ENCODE results near the gene AFDN. TPM values are rescaled to one million over a fixed set of nuclear protein-coding genes. Genes with fewer than 3 reads are reported as not detected.
A peak's percentile ranks its signal among the peaks of the same experiment; 100 is the strongest.
"Not testable (repeated sequence)": the region's sequence is repeated elsewhere in the genome, so short reads cannot be mapped to it uniquely, and the experiment has no call there.

The AFDN gene
- total and polyA plus RNA-seq, 2 donors = 15.3 to 16.7 TPM

GRCh38 chr6:167998215-167998614 is 171.5 kb downstream of the AFDN start:
- WGBS = 90% methylated on average over 5 of the region's 5 CpGs
- Histone ChIP-seq H3K9me3 (ENCODE audit: control insufficient read depth in 2 of 2, insufficient read depth in 1 of 2, low read length in 1 of 2) (peaks cover 0 to 15% of the 10 kb centered on the region in 2 donors), H3K36me3 (ENCODE audit: control insufficient read depth in 2 of 2, insufficient read depth in 2 of 2, low read length in 1 of 2) (no peaks in the 10 kb centered on the region), H3K27ac (ENCODE audit: low read depth in 1 of 2, low read length in 1 of 2) (no peak overlapping the region), H3K27me3 (ENCODE audit: control insufficient read depth in 2 of 2, insufficient read depth in 1 of 2, low read length in 1 of 2) (no peaks in the 10 kb centered on the region), H3K4me1 (ENCODE audit: control insufficient read depth in 2 of 2, insufficient read depth in 2 of 2, low read length in 2 of 2) (peaks cover 0 to 4% of the 10 kb centered on the region in 2 donors), H3K4me3 (ENCODE audit: low read length in 2 of 2) (no peak overlapping the region)
- DNase-seq (ENCODE audit: low read depth in 6 of 9, low spot score in 9 of 9) = no peak

GRCh38 chr6:168000198-168001028 is 173.7 kb downstream of the AFDN start:
- WGBS = 95% methylated on average over 13 of the region's 13 CpGs
- H3K27ac ChIP-seq (ENCODE audit: low read depth in 1 of 2, low read length in 1 of 2) = no peak overlapping the region

GRCh38 chr6:168001029-168001332 is 174.3 kb downstream of the AFDN start:
- no peaks in the 10 kb centered on the region for H3K27me3 ChIP-seq (ENCODE audit: control insufficient read depth in 2 of 2, insufficient read depth in 1 of 2, low read length in 1 of 2)
- peaks cover 0 to 15% of the 10 kb centered on the region in 2 donors for H3K9me3 ChIP-seq (ENCODE audit: control insufficient read depth in 2 of 2, insufficient read depth in 1 of 2, low read length in 1 of 2)
- 87% methylated on average over 10 of the region's 10 CpGs for WGBS
- H3K4me1 ChIP-seq (ENCODE audit: control insufficient read depth in 2 of 2, insufficient read depth in 2 of 2, low read length in 2 of 2) = peaks cover 0 to 3% of the 10 kb centered on the region in 2 donors
- no peak for DNase-seq (ENCODE audit: low read depth in 6 of 9, low spot score in 9 of 9)
- H3K36me3 ChIP-seq (ENCODE audit: control insufficient read depth in 2 of 2, insufficient read depth in 2 of 2, low read length in 1 of 2) = no peaks in the 10 kb centered on the region
- no peak overlapping the region for H3K4me3 ChIP-seq (ENCODE audit: low read length in 2 of 2)
- H3K27ac ChIP-seq (ENCODE audit: low read depth in 1 of 2, low read length in 1 of 2) = no peak overlapping the region

More at GRCh38 chr6:168000198-168001028, 173.7 kb downstream of the AFDN start:
- Histone ChIP-seq H3K9me3 (ENCODE audit: control insufficient read depth in 2 of 2, insufficient read depth in 1 of 2, low read length in 1 of 2) (peaks cover 0 to 15% of the 10 kb centered on the region in 2 donors), H3K27me3 (ENCODE audit: control insufficient read depth in 2 of 2, insufficient read depth in 1 of 2, low read length in 1 of 2) (no peaks in the 10 kb centered on the region), H3K4me1 (ENCODE audit: control insufficient read depth in 2 of 2, insufficient read depth in 2 of 2, low read length in 2 of 2) (peaks cover 0 to 3% of the 10 kb centered on the region in 2 donors), H3K36me3 (ENCODE audit: control insufficient read depth in 2 of 2, insufficient read depth in 2 of 2, low read length in 1 of 2) (no peaks in the 10 kb centered on the region), H3K4me3 (ENCODE audit: low read length in 2 of 2) (no peak overlapping the region)
- DNase-seq (ENCODE audit: low read depth in 6 of 9, low spot score in 9 of 9) = no peak

- not testable (repeated sequence) for H3K27ac ChIP-seq (ENCODE audit: low read depth in 1 of 2, low read length in 1 of 2); H3K4me1 ChIP-seq (ENCODE audit: control insufficient read depth in 2 of 2, insufficient read depth in 2 of 2, low read length in 2 of 2); H3K27me3 ChIP-seq (ENCODE audit: control insufficient read depth in 2 of 2, insufficient read depth in 1 of 2, low read length in 1 of 2); DNase-seq (ENCODE audit: low read depth in 6 of 9, low spot score in 9 of 9); H3K36me3 ChIP-seq (ENCODE audit: control insufficient read depth in 2 of 2, insufficient read depth in 2 of 2, low read length in 1 of 2); H3K4me3 ChIP-seq (ENCODE audit: low read length in 2 of 2)
- H3K9me3 ChIP-seq (ENCODE audit: control insufficient read depth in 2 of 2, insufficient read depth in 1 of 2, low read length in 1 of 2) = peaks cover 0 to 15% of the 10 kb centered on the region in 2 donors
- WGBS = 88% methylated on average over 19 of the region's 21 CpGs
Measured at GRCh38 chr6:168001514-168001913, 174.8 kb downstream of the AFDN start.

GRCh38 chr6:168002804-168003203 is 176.1 kb downstream of the AFDN start:
- Histone ChIP-seq H3K36me3 (ENCODE audit: control insufficient read depth in 2 of 2, insufficient read depth in 2 of 2, low read length in 1 of 2) (no peaks in the 10 kb centered on the region), H3K27me3 (ENCODE audit: control insufficient read depth in 2 of 2, insufficient read depth in 1 of 2, low read length in 1 of 2) (no peaks in the 10 kb centered on the region), H3K9me3 (ENCODE audit: control insufficient read depth in 2 of 2, insufficient read depth in 1 of 2, low read length in 1 of 2) (peaks cover 0 to 15% of the 10 kb centered on the region in 2 donors), H3K4me3 (ENCODE audit: low read length in 2 of 2) (no peak overlapping the region), H3K4me1 (ENCODE audit: control insufficient read depth in 2 of 2, insufficient read depth in 2 of 2, low read length in 2 of 2) (no peaks in the 10 kb centered on the region), H3K27ac (ENCODE audit: low read depth in 1 of 2, low read length in 1 of 2) (no peak overlapping the region)
- no peak for DNase-seq (ENCODE audit: low read depth in 6 of 9, low spot score in 9 of 9)
- 90% methylated on average over 6 of the region's 6 CpGs for WGBS

- no peak for DNase-seq (ENCODE audit: low read depth in 6 of 9, low spot score in 9 of 9)
- H3K9me3 ChIP-seq (ENCODE audit: control insufficient read depth in 2 of 2, insufficient read depth in 1 of 2, low read length in 1 of 2) = peaks cover 0 to 15% of the 10 kb centered on the region in 2 donors
- no peaks in the 10 kb centered on the region for H3K4me1 ChIP-seq (ENCODE audit: control insufficient read depth in 2 of 2, insufficient read depth in 2 of 2, low read length in 2 of 2)
- WGBS = 80% methylated on average over 7 of the region's 7 CpGs
- no peak overlapping the region for H3K4me3 ChIP-seq (ENCODE audit: low read length in 2 of 2)
- no peaks in the 10 kb centered on the region for H3K27me3 ChIP-seq (ENCODE audit: control insufficient read depth in 2 of 2, insufficient read depth in 1 of 2, low read length in 1 of 2)
- peak overlapping the region in 1 of 2 donors; percentile 33 for H3K27ac ChIP-seq (ENCODE audit: low read depth in 1 of 2, low read length in 1 of 2)
- H3K36me3 ChIP-seq (ENCODE audit: control insufficient read depth in 2 of 2, insufficient read depth in 2 of 2, low read length in 1 of 2) = no peaks in the 10 kb centered on the region
Measured at GRCh38 chr6:168004023-168004422, 177.3 kb downstream of the AFDN start.

- Histone ChIP-seq H3K27me3 (ENCODE audit: control insufficient read depth in 2 of 2, insufficient read depth in 1 of 2, low read length in 1 of 2) (no peaks in the 10 kb centered on the region), H3K4me3 (ENCODE audit: low read length in 2 of 2) (no peak overlapping the region), H3K9me3 (ENCODE audit: control insufficient read depth in 2 of 2, insufficient read depth in 1 of 2, low read length in 1 of 2) (peaks cover 0 to 15% of the 10 kb centered on the region in 2 donors), H3K27ac (ENCODE audit: low read depth in 1 of 2, low read length in 1 of 2) (no peak overlapping the region), H3K4me1 (ENCODE audit: control insufficient read depth in 2 of 2, insufficient read depth in 2 of 2, low read length in 2 of 2) (no peaks in the 10 kb centered on the region), H3K36me3 (ENCODE audit: control insufficient read depth in 2 of 2, insufficient read depth in 2 of 2, low read length in 1 of 2) (no peaks in the 10 kb centered on the region)
- no peak for DNase-seq (ENCODE audit: low read depth in 6 of 9, low spot score in 9 of 9)
- WGBS = 96% methylated on average over 11 of the region's 11 CpGs
Measured at GRCh38 chr6:168004945-168005344, 178.2 kb downstream of the AFDN start.

- H3K9me3 ChIP-seq (ENCODE audit: control insufficient read depth in 2 of 2, insufficient read depth in 1 of 2, low read length in 1 of 2) = peaks cover 0 to 13% of the 10 kb centered on the region in 2 donors
- 97% methylated on average over 6 of the region's 6 CpGs for WGBS
- H3K36me3 ChIP-seq (ENCODE audit: control insufficient read depth in 2 of 2, insufficient read depth in 2 of 2, low read length in 1 of 2) = no peaks in the 10 kb centered on the region
- H3K4me1 ChIP-seq (ENCODE audit: control insufficient read depth in 2 of 2, insufficient read depth in 2 of 2, low read length in 2 of 2) = no peaks in the 10 kb centered on the region
- H3K27me3 ChIP-seq (ENCODE audit: control insufficient read depth in 2 of 2, insufficient read depth in 1 of 2, low read length in 1 of 2) = no peaks in the 10 kb centered on the region
- DNase-seq (ENCODE audit: low read depth in 6 of 9, low spot score in 9 of 9) = no peak
- no peak overlapping the region for H3K27ac ChIP-seq (ENCODE audit: low read depth in 1 of 2, low read length in 1 of 2)
- no peak overlapping the region for H3K4me3 ChIP-seq (ENCODE audit: low read length in 2 of 2)
Measured at GRCh38 chr6:168005796-168006195, 179.1 kb downstream of the AFDN start.

GRCh38 chr6:168007592-168008338 is 181.1 kb downstream of the AFDN start:
- 53% methylated on average over 3 of the region's 3 CpGs for WGBS
- peak in 1 of 9 donors; percentile 39 for DNase-seq (ENCODE audit: low read depth in 6 of 9, low spot score in 9 of 9)
- peaks cover 4 to 6% of the 10 kb centered on the region in 2 donors for H3K9me3 ChIP-seq (ENCODE audit: control insufficient read depth in 2 of 2, insufficient read depth in 1 of 2, low read length in 1 of 2)
- H3K4me1 ChIP-seq (ENCODE audit: control insufficient read depth in 2 of 2, insufficient read depth in 2 of 2, low read length in 2 of 2) = no peaks in the 10 kb centered on the region
- no peaks in the 10 kb centered on the region for H3K27me3 ChIP-seq (ENCODE audit: control insufficient read depth in 2 of 2, insufficient read depth in 1 of 2, low read length in 1 of 2)
- no peak overlapping the region for H3K27ac ChIP-seq (ENCODE audit: low read depth in 1 of 2, low read length in 1 of 2)
- no peaks in the 10 kb centered on the region for H3K36me3 ChIP-seq (ENCODE audit: control insufficient read depth in 2 of 2, insufficient read depth in 2 of 2, low read length in 1 of 2)
- no peak overlapping the region for H3K4me3 ChIP-seq (ENCODE audit: low read length in 2 of 2)

All from thymus (tissue), 11 donors.